ENCODE results near the gene RAD51B. TPM values are rescaled to one million over a fixed set of nuclear protein-coding genes. Genes with fewer than 3 reads are reported as not detected.

Gene RAD51B
- total RNA-seq, 1 donor from 2014 or later: 5.3 TPM

GRCh38 chr14:68599896-68600610 is 780.5 kb downstream of the RAD51B start:
- no peak for DNase-seq (ENCODE audit: low spot score in 2 of 2)
- no peak for FAIRE-seq

GRCh38 chr14:68602507-68602906 is 782.9 kb downstream of the RAD51B start:
- DNase-seq (ENCODE audit: low spot score in 2 of 2) (no peak), FAIRE-seq (no peak)

DNA sequence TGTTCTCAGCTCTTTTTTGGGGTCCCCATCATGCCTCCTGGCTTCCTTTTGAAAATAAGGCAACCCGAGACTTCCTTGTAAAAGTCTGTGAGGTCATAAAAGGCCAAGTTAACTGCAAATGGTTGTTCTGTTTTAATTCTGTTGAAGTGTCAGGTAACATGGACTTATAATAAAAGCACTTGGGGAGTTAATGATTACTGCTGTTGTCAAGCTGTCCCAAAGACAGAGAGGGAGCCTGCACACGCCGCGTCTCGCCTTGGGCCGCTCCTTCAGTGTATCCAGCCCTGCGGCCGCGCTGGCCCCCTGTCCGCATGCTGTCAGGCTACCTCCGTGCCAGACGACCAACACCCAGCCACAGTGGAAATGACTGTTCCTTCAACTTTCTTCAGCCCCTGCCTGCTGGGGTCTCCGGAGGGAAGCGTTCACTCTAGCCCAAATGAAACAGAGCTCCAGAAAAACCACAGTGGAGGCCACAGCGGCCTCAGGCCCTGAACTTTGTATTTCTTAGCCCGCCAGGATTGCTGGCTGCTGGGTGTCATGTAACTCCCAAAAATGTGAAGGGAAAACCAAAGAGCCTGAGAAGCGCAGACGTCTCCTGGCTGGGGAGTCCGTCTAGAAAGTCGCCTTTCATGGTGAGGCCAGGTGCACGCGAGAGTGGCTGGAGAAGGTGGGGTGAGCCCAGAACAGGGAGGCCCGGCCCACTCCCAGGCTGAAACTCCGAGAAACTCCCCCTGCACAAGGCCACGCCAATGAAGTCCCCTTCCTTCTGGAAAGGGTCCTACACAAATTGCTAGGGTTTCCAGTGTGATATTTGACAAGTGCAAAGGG is 784.2 kb downstream of the RAD51B start:
- DNase-seq (ENCODE audit: low spot score in 2 of 2): no peak
- no peak for FAIRE-seq

- FAIRE-seq: no peak
Observed at GRCh38 chr14:68604361-68604730, 784.8 kb downstream of the RAD51B start.

DNA sequence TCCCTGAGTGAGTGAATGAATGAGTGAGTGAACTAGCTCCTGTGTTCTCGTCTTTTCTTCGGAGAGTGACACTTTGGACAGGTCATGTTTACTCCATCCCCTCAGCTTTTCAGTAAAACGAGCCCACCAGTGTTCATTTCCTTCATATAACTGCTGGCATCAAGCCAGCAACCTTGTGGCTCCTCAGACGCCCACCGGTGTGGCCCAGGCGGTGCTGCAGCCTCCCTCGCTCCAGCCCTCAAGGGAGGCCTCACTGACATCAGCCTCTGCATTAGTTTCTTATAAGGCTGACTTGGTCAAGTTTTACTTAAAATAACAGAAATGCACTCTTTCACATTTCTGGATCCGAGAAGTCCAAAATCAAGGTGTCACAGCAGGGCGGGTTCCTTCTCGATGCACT is 785.2 kb downstream of the RAD51B start:
- no peak for DNase-seq (ENCODE audit: low spot score in 2 of 2)
- no peak for FAIRE-seq

More at GRCh38 chr14:68604361-68604730, 784.8 kb downstream of the RAD51B start:
- DNase-seq (ENCODE audit: low spot score in 2 of 2): no peak

DNA sequence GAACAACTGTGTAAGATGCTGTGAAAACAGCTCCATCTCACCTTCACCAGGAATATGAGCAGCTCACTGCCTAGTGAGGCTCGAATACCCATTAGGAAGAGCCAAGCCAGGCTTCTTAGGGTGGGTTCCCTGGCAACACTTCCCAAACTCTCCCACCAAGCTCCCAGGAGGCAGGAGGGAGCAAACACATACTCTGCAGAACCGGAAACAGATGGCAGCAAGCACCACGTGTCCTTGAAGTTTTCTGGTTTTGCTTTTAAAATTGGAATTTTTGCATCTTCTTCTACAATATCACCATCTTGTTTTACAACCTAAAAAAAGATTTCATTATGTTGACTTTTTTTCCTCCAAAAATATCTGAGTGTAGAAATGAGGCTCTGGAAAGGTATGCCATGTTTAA is 786.6 kb downstream of the RAD51B start:
- FAIRE-seq (no peak), DNase-seq (ENCODE audit: low spot score in 2 of 2) (no peak)

DNA sequence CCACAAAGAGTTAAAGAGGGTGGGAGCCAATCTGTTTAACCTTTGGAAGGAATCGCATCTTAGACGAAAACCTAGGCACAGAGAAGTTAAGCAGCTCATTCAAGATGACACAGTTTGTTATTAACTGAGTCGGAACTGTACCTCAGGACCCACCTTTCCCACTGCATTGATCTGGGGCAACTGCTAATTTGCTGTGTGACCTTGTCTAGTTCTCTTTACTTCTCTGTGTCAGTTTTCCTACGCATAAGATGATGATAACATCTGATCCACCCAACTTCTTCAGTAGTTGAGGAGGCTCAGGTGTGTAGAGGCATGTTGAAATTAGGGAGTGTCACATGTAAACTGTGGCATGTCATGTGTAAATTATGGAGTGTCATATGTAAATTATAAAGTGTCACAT is 787.1 kb downstream of the RAD51B start:
- FAIRE-seq (no peak), DNase-seq (ENCODE audit: low spot score in 2 of 2) (no peak)

GRCh38 chr14:68607081-68607866 is 787.7 kb downstream of the RAD51B start:
- DNase-seq (ENCODE audit: low spot score in 2 of 2) (no peak), FAIRE-seq (no peak)

GRCh38 chr14:68607867-68608573 is 788.4 kb downstream of the RAD51B start:
- FAIRE-seq (no peak), DNase-seq (ENCODE audit: low spot score in 2 of 2) (no peak)

- DNase-seq (ENCODE audit: low spot score in 2 of 2) (no peak), FAIRE-seq (no peak)
Observed at GRCh38 chr14:68608574-68608962, 789.0 kb downstream of the RAD51B start.

GRCh38 chr14:68609012-68609411 is 789.4 kb downstream of the RAD51B start:
- FAIRE-seq (no peak), DNase-seq (ENCODE audit: low spot score in 2 of 2) (no peak)

DNA sequence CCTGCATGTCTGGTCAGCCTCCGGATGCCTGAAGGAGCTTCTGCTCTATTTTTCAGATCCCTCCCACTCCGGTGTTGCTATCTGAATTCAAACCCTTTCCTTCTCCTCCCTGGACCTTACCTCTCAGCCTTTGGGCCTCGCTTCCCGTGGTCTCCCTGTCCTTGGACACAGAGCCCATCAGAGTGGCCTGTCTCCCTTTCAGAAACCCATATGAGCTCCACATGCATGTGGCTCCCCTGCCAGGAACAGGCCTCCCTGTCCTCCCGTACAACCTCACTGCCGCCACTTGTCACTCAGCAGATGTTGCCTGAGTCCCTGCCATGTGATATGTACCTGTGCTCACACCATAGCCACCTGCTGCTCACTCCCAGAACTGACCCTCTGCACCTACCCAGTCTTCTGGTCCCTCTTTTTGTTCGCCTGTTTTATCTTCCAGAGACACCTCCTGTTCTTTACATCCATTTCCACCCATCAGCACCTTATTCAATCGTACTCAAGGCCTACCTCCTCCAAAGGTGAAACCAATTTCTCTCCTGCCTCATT is 790.7 kb downstream of the RAD51B start:
- DNase-seq (ENCODE audit: low spot score in 2 of 2) (no peak), FAIRE-seq (no peak)

- FAIRE-seq (no peak), DNase-seq (ENCODE audit: low spot score in 2 of 2) (no peak)
Observed at GRCh38 chr14:68611599-68611998, 792.0 kb downstream of the RAD51B start.

DNA sequence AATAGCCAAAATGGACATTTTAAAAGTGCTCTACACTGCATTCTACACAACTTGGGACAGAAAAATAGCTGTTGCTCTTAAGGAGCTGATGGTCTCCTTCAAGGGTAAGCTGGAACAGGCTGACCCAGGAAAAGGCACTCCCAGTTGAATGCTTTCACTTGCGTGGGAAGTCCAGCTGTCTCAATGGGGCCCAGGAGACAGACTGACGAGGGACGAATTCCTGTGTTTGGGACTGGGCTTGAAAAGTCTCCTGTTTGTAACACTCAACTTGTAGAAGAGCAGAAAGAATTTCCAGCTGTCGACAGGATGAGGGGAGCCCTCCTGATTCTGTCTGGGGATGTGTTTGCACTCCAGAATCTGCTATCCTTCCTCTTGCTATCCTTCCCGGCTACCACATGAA is 792.5 kb downstream of the RAD51B start:
- FAIRE-seq: no peak
- no peak for DNase-seq (ENCODE audit: low spot score in 2 of 2)

- FAIRE-seq: no peak
- no peak for DNase-seq (ENCODE audit: low spot score in 2 of 2)
Observed at GRCh38 chr14:68616221-68616902, 796.8 kb downstream of the RAD51B start.

DNA sequence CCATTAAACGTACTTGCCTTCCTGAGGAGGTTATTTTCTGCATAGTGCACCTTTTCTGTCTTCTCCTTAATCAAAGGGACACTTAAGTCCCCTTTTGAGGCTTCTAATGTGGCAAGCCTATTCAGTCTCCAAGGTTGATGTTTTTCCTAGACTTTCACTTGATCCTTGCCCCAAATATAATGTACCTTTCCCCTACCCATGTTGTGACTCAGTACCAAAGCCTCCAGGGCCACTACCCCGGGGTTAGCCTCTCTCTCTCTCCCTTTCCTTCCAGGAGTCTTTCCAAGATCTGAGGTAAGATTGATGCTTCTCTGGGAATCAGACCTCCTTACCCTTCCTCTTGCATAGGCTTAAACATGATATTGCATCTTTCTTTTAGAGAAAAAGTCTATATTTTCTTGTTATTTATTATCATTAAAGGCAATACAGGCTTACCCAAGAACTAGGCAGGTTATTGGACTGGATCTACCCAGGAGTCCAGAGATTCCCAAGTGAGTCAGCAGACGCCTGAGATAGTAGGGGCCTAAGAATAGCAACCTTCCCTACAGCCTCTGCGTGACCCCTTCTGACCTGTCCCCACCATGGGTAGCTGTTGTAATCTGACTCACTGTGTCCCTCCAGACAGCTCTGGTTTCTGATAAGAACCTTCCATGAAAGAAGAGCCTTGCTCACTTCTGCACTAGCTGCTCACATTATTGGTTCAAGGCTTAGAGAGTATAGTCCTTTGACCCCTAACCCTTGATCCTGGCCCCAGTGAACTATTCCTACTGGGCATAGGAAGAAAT is 800.4 kb downstream of the RAD51B start:
- FAIRE-seq: no peak

GRCh38 chr14:68621400-68622365 is 802.1 kb downstream of the RAD51B start:
- DNase-seq (ENCODE audit: low spot score in 2 of 2) (no peak), FAIRE-seq (no peak)

More for the DNA sequence above, 800.4 kb downstream of the RAD51B start:
- no peak for DNase-seq (ENCODE audit: low spot score in 2 of 2)

- FAIRE-seq (no peak), DNase-seq (ENCODE audit: low spot score in 2 of 2) (no peak)
Observed at GRCh38 chr14:68622856-68623255, 803.3 kb downstream of the RAD51B start.
